Type B pancreatic cell (in vitro differentiated cells): ENCODE data around the gene WDFY3. TPM values are rescaled to one million over a fixed set of nuclear protein-coding genes. Genes with fewer than 3 reads are reported as not detected.

ENCODE experiments used
- DNase-seq: peaks from one replicate; pipeline ENCODE4 v3.0.0; 2021; ENCODE audit warnings: mixed read lengths; ENCODE audit not compliant: unreplicated experiment; ENCODE audit errors: extremely low spot score
- H3K27ac Mint-ChIP-seq: 2 replicates; pipeline ENCODE4 v1.8.0; 2021; ENCODE audit warnings: mild to moderate bottlenecking, mixed read lengths
- H3K27me3 Mint-ChIP-seq: 2 replicates; pipeline ENCODE4 v1.8.0; 2021; ENCODE audit warnings: mixed read lengths
- H3K36me3 Mint-ChIP-seq: 2 replicates; pipeline ENCODE4 v1.8.0; 2021; ENCODE audit warnings: mixed read lengths
- H3K4me1 Mint-ChIP-seq: one replicate; pipeline ENCODE4 v1.8.0; 2021; ENCODE audit warnings: mixed read lengths; ENCODE audit not compliant: unreplicated experiment
- H3K4me3 Mint-ChIP-seq: 2 replicates; pipeline ENCODE4 v1.8.0; 2021; ENCODE audit warnings: mild to moderate bottlenecking, mixed read lengths
- H3K9me3 Mint-ChIP-seq: 2 replicates; pipeline ENCODE4 v1.8.0; 2021; ENCODE audit warnings: mixed read lengths
- CTCF ChIP-seq: fragments of 200-600 bp; sonication (generic); conservative IDR thresholded peaks from 2 replicates; pipeline ENCODE4 v1.5.0; 2021; ENCODE audit warnings: antibody characterized with exemption, mild to moderate bottlenecking
- total RNA-seq: library from RNA; stranded (reverse); gene quantifications from 2 replicates; pipeline ENCODE4 v1.2.1, GENCODE V29; 2021; ENCODE audit warnings: low replicate concordance

The WDFY3 gene
- total RNA-seq, 1 donor from 2014 or later, result 79.5 TPM

DNA sequence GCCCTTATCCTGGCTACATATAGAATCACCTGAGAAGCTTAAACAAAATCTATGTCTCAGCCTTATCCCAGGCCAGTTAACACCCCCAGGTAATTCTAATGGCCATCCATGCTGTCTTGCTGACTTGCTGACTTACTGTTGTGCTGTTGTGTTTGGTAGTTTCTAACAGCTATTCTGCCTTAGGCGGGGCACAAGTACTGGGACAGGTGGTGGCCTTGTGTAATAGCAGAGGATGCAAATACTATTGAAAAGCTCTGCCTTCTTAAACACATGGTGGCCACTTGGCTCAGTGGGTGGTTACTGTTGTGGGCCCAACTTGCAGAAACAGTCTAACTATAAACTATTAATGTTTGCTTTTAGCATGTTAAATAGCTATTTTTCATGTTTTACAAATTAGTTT lies 327.3 kb downstream of the WDFY3 start:
- Mint-ChIP-seq H3K27ac (no peak overlapping the region), H3K27me3 (no peaks in the 10 kb centered on the region), H3K36me3 (peaks cover 5% of the 10 kb centered on the region), H3K4me3 (no peak overlapping the region), H3K4me1 (no peaks in the 10 kb centered on the region), H3K9me3 (no peaks in the 10 kb centered on the region)
- no peak for DNase-seq
- no peak for TF ChIP-seq CTCF

DNA sequence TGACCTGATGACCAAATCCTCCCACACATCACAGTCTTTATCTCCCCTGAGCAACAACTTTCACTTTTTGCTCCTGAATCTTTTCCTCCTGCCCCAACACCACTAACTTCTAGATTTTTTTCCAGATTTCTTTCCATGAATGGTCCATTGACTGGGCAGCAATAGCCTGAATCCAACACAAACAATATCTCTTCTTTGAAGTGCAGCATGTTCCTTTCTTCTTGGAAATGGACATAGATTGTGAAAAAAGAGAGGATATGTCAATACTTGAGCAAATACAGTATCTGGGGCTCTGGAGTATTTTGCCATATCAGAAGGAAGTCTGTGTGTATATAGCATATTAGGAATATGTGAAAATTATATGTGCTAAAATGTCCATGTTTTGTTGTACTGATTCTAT lies 328.4 kb downstream of the WDFY3 start:
- no peaks in the 10 kb centered on the region for H3K9me3 Mint-ChIP-seq
- no peak for DNase-seq
- no peak for TF ChIP-seq CTCF
- no peak overlapping the region for H3K4me3 Mint-ChIP-seq
- peaks cover 5% of the 10 kb centered on the region for H3K36me3 Mint-ChIP-seq
- H3K4me1 Mint-ChIP-seq, result no peaks in the 10 kb centered on the region
- H3K27ac Mint-ChIP-seq, result no peak overlapping the region
- no peaks in the 10 kb centered on the region for H3K27me3 Mint-ChIP-seq

DNA sequence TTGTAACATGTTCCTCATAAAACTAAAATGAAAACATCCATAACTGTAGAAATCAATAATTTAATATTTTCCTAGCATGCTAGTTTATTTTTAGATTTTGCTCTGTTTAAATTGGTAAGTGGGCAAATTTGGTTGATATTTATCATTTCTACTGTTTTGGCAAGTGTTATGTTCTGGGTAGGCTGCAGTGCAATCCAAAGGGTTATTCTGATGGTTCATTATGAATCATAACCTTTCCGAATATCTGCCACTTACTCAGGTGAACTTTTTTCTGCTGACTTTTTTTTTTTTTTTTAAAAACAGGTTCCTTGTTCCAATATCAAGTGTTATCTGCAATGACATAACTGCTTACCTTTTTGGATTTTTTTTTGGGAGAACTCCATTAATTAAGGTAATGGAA lies 331.5 kb downstream of the WDFY3 start:
- Mint-ChIP-seq H3K4me1 (peaks cover 4% of the 10 kb centered on the region), H3K9me3 (no peaks in the 10 kb centered on the region), H3K36me3 (peaks cover 8% of the 10 kb centered on the region), H3K27ac (no peak overlapping the region), H3K4me3 (no peak overlapping the region), H3K27me3 (no peaks in the 10 kb centered on the region)
- TF ChIP-seq CTCF, result no peak
- no peak for DNase-seq

DNA sequence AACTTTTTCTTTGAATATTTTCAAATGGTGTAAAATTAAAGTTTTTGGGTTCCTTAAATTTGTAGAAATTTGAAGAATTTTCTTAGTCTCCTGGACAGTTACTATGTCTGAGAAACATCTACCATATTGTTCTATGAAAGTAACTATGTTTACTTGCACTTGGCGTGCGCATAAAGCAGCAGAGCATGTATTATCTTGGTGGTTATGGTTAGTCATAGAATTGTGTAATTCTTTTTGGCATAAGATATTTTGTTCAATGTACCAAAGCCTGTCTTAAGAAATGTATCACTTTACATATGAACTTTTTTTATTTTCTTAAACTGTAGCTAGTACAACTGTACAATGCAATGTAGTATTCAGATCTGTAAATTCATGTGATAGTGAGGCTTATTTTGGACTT lies 334.4 kb downstream of the WDFY3 start:
- Mint-ChIP-seq H3K9me3 (no peaks in the 10 kb centered on the region), H3K27me3 (no peaks in the 10 kb centered on the region), H3K4me1 (peaks cover 4% of the 10 kb centered on the region), H3K4me3 (no peak overlapping the region), H3K36me3 (peaks cover 9% of the 10 kb centered on the region), H3K27ac (no peak overlapping the region)
- DNase-seq, result no peak
- no peak for TF ChIP-seq CTCF

DNA sequence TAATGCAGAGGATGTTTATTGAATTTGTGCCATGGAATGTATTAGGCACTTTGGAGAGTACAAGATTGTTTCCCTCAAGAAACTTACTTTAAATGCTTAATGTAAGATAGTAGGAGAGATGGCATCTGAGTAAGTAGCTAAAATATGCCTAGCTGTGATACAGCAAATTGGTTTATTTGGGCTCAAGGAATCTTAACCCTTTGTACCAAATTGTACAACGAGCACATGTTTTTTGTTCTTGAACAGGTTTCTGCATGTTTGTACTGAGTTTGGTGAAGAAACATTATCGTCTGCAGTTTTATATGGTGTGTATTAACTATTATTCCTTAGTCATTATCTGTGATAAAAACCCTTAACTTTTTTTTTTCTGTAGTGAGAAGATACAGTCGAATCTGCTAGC lies 334.9 kb downstream of the WDFY3 start:
- H3K4me1 Mint-ChIP-seq, result peaks cover 4% of the 10 kb centered on the region
- peaks cover 9% of the 10 kb centered on the region for H3K36me3 Mint-ChIP-seq
- no peaks in the 10 kb centered on the region for H3K27me3 Mint-ChIP-seq
- no peak overlapping the region for H3K4me3 Mint-ChIP-seq
- H3K9me3 Mint-ChIP-seq, result no peaks in the 10 kb centered on the region
- no peak for TF ChIP-seq CTCF
- H3K27ac Mint-ChIP-seq, result no peak overlapping the region
- DNase-seq, result no peak

GRCh38 chr4:84626673-84627072 lies 339.8 kb downstream of the WDFY3 start:
- Mint-ChIP-seq H3K9me3 (no peaks in the 10 kb centered on the region), H3K27ac (no peak overlapping the region)

More at GRCh38 chr4:84626673-84627072, 339.8 kb downstream of the WDFY3 start:
- H3K27me3 Mint-ChIP-seq, result no peaks in the 10 kb centered on the region
- DNase-seq, result no peak
- no peak overlapping the region for H3K4me3 Mint-ChIP-seq
- H3K4me1 Mint-ChIP-seq, result peaks cover 4% of the 10 kb centered on the region
- peaks cover 22% of the 10 kb centered on the region for H3K36me3 Mint-ChIP-seq
- TF ChIP-seq CTCF, result no peak
